ENCODE data around the gene PDE2A. TPM values are rescaled to one million over a fixed set of nuclear protein-coding genes. Genes with fewer than 3 reads are reported as not detected.
"Not testable (repeated sequence)": the region's sequence is repeated elsewhere in the genome, so short reads cannot be mapped to it uniquely, and the experiment has no call there.

PDE2A gene
- total RNA-seq, 1 experiment from 2014 or later = 0.74 TPM

- in situ Hi-C loops (cut with HindIII; ENCODE audit: low pct_unique_long_range_greater_than_20kb, low sequenced_read_pairs) (no loop called here), intact Hi-C loops (cut with micrococcal nuclease; ENCODE audit: unreplicated experiment) (loop anchor here (2.0 kb wide), 1 partner anchor 103 kb away; no protein-coding TSS in a partner anchor)
- Histone ChIP-seq H3K36me3 (ENCODE audit: control insufficient read depth, insufficient read depth, low read length) (no peaks in the 10 kb centered on the region), H3K4me1 (ENCODE audit: control insufficient read depth, insufficient read depth, low read length) (0 out of 2 replicates have a peak, but pooled peaks cover 2% of the 10 kb centered on the region), H3K4me3 (ENCODE audit: low read depth in 2 of 2, low read length in 2 of 2) (no peak overlapping the region; a peak in 1 of 4 replicates), H3K27ac (ENCODE audit: low read length) (no peak overlapping the region), H3K27me3 (ENCODE audit: control insufficient read depth, insufficient read depth, low read length) (peaks cover 7% of the 10 kb centered on the region), H3K9me3 (ENCODE audit: control insufficient read depth, insufficient read depth, low read depth, low read length) (no peaks in the 10 kb centered on the region)
- TF ChIP-seq CTCF (IDR thresholded peaks at IDR 0.05) (no peak), SIN3A (IDR thresholded peaks at IDR 0.05; ENCODE audit: borderline replicate concordance, insufficient read depth, low read depth, low read length) (no peak), TCF7L2 (IDR thresholded peaks at IDR 0.05; ENCODE audit: low read depth, low read length) (no peak), REST (IDR thresholded peaks at IDR 0.05; ENCODE audit: insufficient read depth in 1 of 2, low read depth in 2 of 2, low read length in 1 of 2) (no peak), POLR2AphosphoS5 (IDR thresholded peaks at IDR 0.05; ENCODE audit: low read depth, low read length) (no peak)
- no TSS peak for BruUV-seq (replicated peaks)
- ChIA-PET POLR2A (interaction anchor here (0.6 kb wide), 1 partner anchor 9 kb away, joined by 3 read pairs; no protein-coding TSS in a partner anchor), CTCF (interaction anchor here (0.6 to 1.7 kb wide), 10 partner anchors 11 to 556 kb away, joined by 3 to 15 read pairs (median 4); no protein-coding TSS in a partner anchor)
- DNase-seq (ENCODE audit: low read depth, low spot score) (no peak), ATAC-seq (peak; percentile 41; the same call in 1 of the 2 replicates)
These were observed 100.3 kb downstream of the PDE2A start for GRCh38 chr11:72573855-72574445.

DNA sequence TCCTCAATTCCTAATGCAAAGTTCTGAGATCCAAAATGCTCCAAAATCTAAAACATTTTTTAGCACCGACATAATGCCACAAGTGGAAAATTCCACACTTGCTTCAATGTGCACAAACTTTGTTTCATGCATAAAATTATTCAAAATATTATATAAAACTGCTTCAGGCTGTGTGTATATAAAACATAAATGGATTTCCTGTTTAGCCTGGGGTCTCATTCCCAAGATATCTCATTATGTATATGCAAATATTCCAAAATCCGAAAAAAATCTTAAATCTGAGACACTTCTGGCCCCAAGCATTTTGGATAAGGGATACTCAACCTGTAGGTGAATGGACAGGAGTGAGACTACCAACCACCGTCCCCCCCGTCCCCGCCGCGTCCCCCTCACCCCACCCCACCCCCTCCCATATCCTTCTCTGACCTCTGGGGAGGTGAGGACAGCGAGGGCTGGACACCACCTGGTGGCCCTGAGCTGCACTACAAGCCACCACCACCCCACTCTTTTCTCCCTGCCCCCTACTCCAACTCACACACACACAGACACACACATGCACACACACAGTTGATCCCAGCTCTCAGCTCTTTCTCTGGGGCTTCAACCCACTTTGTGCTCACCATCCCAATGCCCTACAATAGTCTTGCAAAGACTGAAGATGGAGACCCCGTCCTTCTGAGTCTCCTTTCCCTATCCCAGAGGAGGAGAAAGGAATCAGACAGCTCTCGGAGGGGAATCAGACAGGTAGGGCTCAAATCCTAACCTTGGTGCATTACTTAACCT lies 101.0 kb downstream of the PDE2A start:
- no peak for TF ChIP-seq POLR2AphosphoS5 (IDR thresholded peaks at IDR 0.05; ENCODE audit: low read depth, low read length)
- TF ChIP-seq CTCF (IDR thresholded peaks at IDR 0.05) = peak; percentile 89; the same call in 1 of the 2 replicates
- 0 out of 2 replicates have a peak, but pooled peaks cover 2% of the 10 kb centered on the region for H3K4me1 ChIP-seq (ENCODE audit: control insufficient read depth, insufficient read depth, low read length)
- peak; percentile 88 for ATAC-seq
- H3K36me3 ChIP-seq (ENCODE audit: control insufficient read depth, insufficient read depth, low read length) = no peaks in the 10 kb centered on the region
- no peaks in the 10 kb centered on the region for H3K9me3 ChIP-seq (ENCODE audit: control insufficient read depth, insufficient read depth, low read depth, low read length)
- H3K27me3 ChIP-seq (ENCODE audit: control insufficient read depth, insufficient read depth, low read length) = peaks cover 7% of the 10 kb centered on the region
- intact Hi-C loops (cut with micrococcal nuclease; ENCODE audit: unreplicated experiment) = loop anchor here (2.0 kb wide), 1 partner anchor 102 kb away; no protein-coding TSS in a partner anchor
- no peak overlapping the region for H3K27ac ChIP-seq (ENCODE audit: low read length)
- no TSS peak for BruUV-seq (replicated peaks)
- ChIA-PET POLR2A (interaction anchor here (0.6 kb wide), 1 partner anchor 8 kb away, joined by 3 read pairs; no protein-coding TSS in a partner anchor), CTCF (interaction anchor here (0.6 to 1.7 kb wide), 10 partner anchors 10 to 557 kb away, joined by 3 to 15 read pairs (median 4); no protein-coding TSS in a partner anchor)
- in situ Hi-C loops (cut with HindIII; ENCODE audit: low pct_unique_long_range_greater_than_20kb, low sequenced_read_pairs) = no loop called here
- H3K4me3 ChIP-seq (ENCODE audit: low read depth in 2 of 2, low read length in 2 of 2) = no peak overlapping the region; a peak in 1 of 4 replicates
- no peak for DNase-seq (ENCODE audit: low read depth, low spot score)

DNA sequence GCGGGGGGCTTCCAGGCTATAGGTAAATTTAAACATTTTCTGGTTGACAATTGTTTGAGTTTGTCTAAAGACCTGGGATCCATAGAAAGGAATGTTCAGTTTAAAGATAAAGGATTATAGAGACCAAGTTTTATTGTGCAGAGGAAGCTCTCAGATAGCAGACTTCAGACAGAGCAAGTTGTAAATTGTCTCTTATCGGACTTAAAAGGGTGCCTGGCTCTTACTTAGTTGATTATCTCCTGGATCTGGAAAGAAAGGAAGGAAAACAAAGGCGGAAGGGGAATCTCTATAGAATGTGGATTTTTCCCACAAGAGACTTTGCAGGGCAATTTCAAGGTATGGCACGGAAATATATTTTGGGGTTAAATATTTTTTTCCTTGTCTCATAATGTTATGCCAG lies 101.7 kb downstream of the PDE2A start:
- CTCF ChIA-PET; H3K9me3 ChIP-seq (ENCODE audit: control insufficient read depth, insufficient read depth, low read depth, low read length); H3K36me3 ChIP-seq (ENCODE audit: control insufficient read depth, insufficient read depth, low read length); ATAC-seq; POLR2A ChIA-PET; BruUV-seq (replicated peaks); H3K27me3 ChIP-seq (ENCODE audit: control insufficient read depth, insufficient read depth, low read length); H3K4me1 ChIP-seq (ENCODE audit: control insufficient read depth, insufficient read depth, low read length); H3K27ac ChIP-seq (ENCODE audit: low read length); H3K4me3 ChIP-seq (ENCODE audit: low read depth in 2 of 2, low read length in 2 of 2); in situ Hi-C loops (cut with HindIII; ENCODE audit: low pct_unique_long_range_greater_than_20kb, low sequenced_read_pairs); DNase-seq (ENCODE audit: low read depth, low spot score): not testable (repeated sequence)
- intact Hi-C loops (cut with micrococcal nuclease; ENCODE audit: unreplicated experiment) = loop anchor here (2.0 kb wide), 1 partner anchor 102 kb away; no protein-coding TSS in a partner anchor

Data from Panc1 (cell line).